Liver (tissue), 9 donors: Measurements from ENCODE around the gene CDK5RAP2. TPM values are rescaled to one million over a fixed set of nuclear protein-coding genes. Genes with fewer than 3 reads are reported as not detected.

ENCODE experiments used
- DNase-seq: peaks from one replicate; pipeline ENCODE4 v3.0.0-alpha.2; 2017; ENCODE audit warnings: low spot score
- H3K27ac ChIP-seq, 2 donors: one replicate each; pipeline ENCODE4 v1.7.0; 2013; ENCODE audit warnings: inconsistent platforms in 2 of 2, low read length in 2 of 2, control low read depth in 1 of 2, low read depth in 1 of 2, mild to moderate bottlenecking in 1 of 2
- H3K27me3 ChIP-seq, 4 donors: one replicate each; pipeline versions ENCODE4 v1.6.1 to v1.7.0; 2013; ENCODE audit warnings: low read length in 3 of 4, inconsistent platforms in 1 of 4, mild to moderate bottlenecking in 1 of 4, moderate library complexity in 1 of 4; ENCODE audit not compliant: control insufficient read depth in 4 of 4, insufficient read depth in 4 of 4
- H3K36me3 ChIP-seq, 4 donors: one replicate each; pipeline versions ENCODE4 v1.6.1 to v1.7.0; 2013; ENCODE audit warnings: low read length in 3 of 4, mild to moderate bottlenecking in 3 of 4, low read depth in 1 of 4, moderate library complexity in 1 of 4; ENCODE audit not compliant: control insufficient read depth in 4 of 4, insufficient read depth in 3 of 4
- H3K4me1 ChIP-seq, 4 donors: one replicate each; pipeline versions ENCODE4 v1.6.1 to v1.7.0; 2013; ENCODE audit warnings: low read length in 3 of 4, mild to moderate bottlenecking in 3 of 4, moderate library complexity in 1 of 4; ENCODE audit not compliant: control insufficient read depth in 4 of 4, insufficient read depth in 4 of 4
- H3K4me3 ChIP-seq, 3 donors: one replicate each; pipeline versions ENCODE4 v1.6.1 to v1.7.0; 2013; ENCODE audit warnings: low read length in 3 of 3, control low read depth in 1 of 3, low read depth in 1 of 3, mild to moderate bottlenecking in 1 of 3
- H3K9ac ChIP-seq, 2 donors: one replicate each; pipeline ENCODE4 v1.7.0; 2013; ENCODE audit warnings: low read length in 2 of 2, mild to moderate bottlenecking in 2 of 2, moderate library complexity in 2 of 2, control low read depth in 1 of 2, low read depth in 1 of 2
- H3K9me3 ChIP-seq, 4 donors: one replicate each; pipeline versions ENCODE4 v1.6.1 to v1.7.0; 2013; ENCODE audit warnings: low read length in 3 of 4; ENCODE audit not compliant: control insufficient read depth in 4 of 4
- EGR1 ChIP-seq, 2 donors: IDR thresholded peaks; 2 replicates each; pipeline ENCODE4 v1.6.1; 2016 to 2018; ENCODE audit warnings: antibody characterized with exemption in 2 of 2, low read depth in 2 of 2
- FOXA2 ChIP-seq: IDR thresholded peaks from 2 replicates; pipeline ENCODE4 v1.6.1; 2016; ENCODE audit warnings: antibody characterized with exemption
- GABPA ChIP-seq, 2 donors: IDR thresholded peaks in 1 of 2; conservative IDR thresholded peaks in 1 of 2; 2 replicates each; pipeline ENCODE4 v1.6.1; 2016; ENCODE audit warnings: antibody characterized with exemption in 2 of 2, mild to moderate bottlenecking in 1 of 2, moderate library complexity in 1 of 2
- HNF4G ChIP-seq: IDR thresholded peaks from 2 replicates; pipeline ENCODE4 v1.6.1; 2016; ENCODE audit warnings: antibody characterized with exemption
- JUND ChIP-seq, 2 donors: IDR thresholded peaks; 2 replicates each; pipeline ENCODE4 v1.6.1; 2016; ENCODE audit warnings: antibody characterized with exemption in 2 of 2
- MAX ChIP-seq: IDR thresholded peaks from 2 replicates; pipeline ENCODE4 v1.6.1; 2016; ENCODE audit warnings: antibody characterized with exemption
- NR2F2 ChIP-seq: IDR thresholded peaks from 2 replicates; pipeline ENCODE4 v1.6.1; 2016; ENCODE audit warnings: antibody characterized with exemption
- RAD21 ChIP-seq, 2 donors: IDR thresholded peaks; 2 replicates each; pipeline ENCODE4 v1.6.1; 2016; ENCODE audit warnings: antibody characterized with exemption in 2 of 2, mild to moderate bottlenecking in 2 of 2
- RXRA ChIP-seq, 2 donors: IDR thresholded peaks; 2 replicates each; pipeline ENCODE4 v1.6.1; 2017 to 2018; ENCODE audit warnings: antibody characterized with exemption in 2 of 2, mild to moderate bottlenecking in 1 of 2
- SP1 ChIP-seq: IDR thresholded peaks from 2 replicates; pipeline ENCODE4 v1.6.1; 2018; ENCODE audit warnings: antibody characterized with exemption, mild to moderate bottlenecking
- YY1 ChIP-seq: IDR thresholded peaks from 2 replicates; pipeline ENCODE4 v1.6.1; 2016; ENCODE audit warnings: antibody characterized with exemption, mild to moderate bottlenecking
- ZBTB33 ChIP-seq: IDR thresholded peaks from 2 replicates; pipeline ENCODE4 v1.6.1; 2016; ENCODE audit warnings: antibody characterized with exemption
- WGBS: extraction: QIAGEN DNeasy Blood & Tissue Kit; methylation state at CpG from one replicate; pipeline ENCODE4 v1.1.7; 2013; 5-methylcytosine and 5-hydroxymethylcytosine counted together
- polyA plus RNA-seq, 2 donors: library from polyadenylated mRNA; stranded (reverse) in 1 of 2; unstranded in 1 of 2; fragments of 200-250 nt in 1 of 2; fragments of >200 nt in 1 of 2; fragmentation: Nextera tagmentation in 1 of 2; extraction: Ambion mirVana in 1 of 2; gene quantifications; one replicate each; pipeline versions ENCODE4 v1.2.1 to v1.2.3, GENCODE V29; 2013 to 2015
- total RNA-seq, 2 donors: library from RNA; depleted of rRNA; stranded (reverse); fragments of >200 nt; gene quantifications; one replicate each; pipeline ENCODE4 v1.2.3, GENCODE V29; 2014
- TF ChIP-seq, protein P1 (sequence below): fragments of 150-350 bp; IDR thresholded peaks from 2 replicates; pipeline ENCODE4 v1.5.1; 2017; ENCODE audit warnings: improper control_type of control experiment, low read depth, low read length; ENCODE audit not compliant: missing input control
- TF ChIP-seq, protein P2 (sequence below): IDR thresholded peaks from 2 replicates; pipeline ENCODE4 v1.6.1; 2016; ENCODE audit warnings: antibody characterized with exemption, mild to moderate bottlenecking
- TF ChIP-seq, protein P3 (sequence below): IDR thresholded peaks from 2 replicates; pipeline ENCODE4 v1.6.1; 2016; ENCODE audit warnings: antibody characterized with exemption
- donor health status: healthy.
- donor health status: healthy.
- donor health status: healthy.
- donor health status: healthy.
- donor health status: healthy.

Gene CDK5RAP2
- total and polyA plus RNA-seq, 4 donors = 11.7 to 38.9 (median 21.7) TPM

DNA sequence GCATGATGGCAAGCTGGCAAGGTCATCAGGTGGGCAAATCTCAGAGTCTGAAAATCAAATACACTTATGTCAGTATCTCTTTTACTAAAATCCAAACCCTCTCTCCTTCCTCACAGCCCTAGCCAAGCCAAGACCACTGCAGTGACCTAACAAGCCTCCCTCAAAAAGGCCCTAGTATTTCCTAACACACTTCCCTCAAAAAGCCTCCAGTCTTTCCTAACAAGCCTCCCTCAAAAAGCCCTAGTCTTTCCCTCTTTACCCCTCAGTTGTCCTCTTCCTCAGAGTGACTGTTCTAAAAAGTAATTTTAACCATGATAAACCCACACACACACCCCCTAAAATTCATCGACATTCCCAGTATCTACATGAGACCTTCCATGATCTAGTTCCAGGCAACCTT, 140.0 kb downstream of the CDK5RAP2 start (continued):
- no peak for TF ChIP-seq MAX
- TF ChIP-seq, protein P1, sequence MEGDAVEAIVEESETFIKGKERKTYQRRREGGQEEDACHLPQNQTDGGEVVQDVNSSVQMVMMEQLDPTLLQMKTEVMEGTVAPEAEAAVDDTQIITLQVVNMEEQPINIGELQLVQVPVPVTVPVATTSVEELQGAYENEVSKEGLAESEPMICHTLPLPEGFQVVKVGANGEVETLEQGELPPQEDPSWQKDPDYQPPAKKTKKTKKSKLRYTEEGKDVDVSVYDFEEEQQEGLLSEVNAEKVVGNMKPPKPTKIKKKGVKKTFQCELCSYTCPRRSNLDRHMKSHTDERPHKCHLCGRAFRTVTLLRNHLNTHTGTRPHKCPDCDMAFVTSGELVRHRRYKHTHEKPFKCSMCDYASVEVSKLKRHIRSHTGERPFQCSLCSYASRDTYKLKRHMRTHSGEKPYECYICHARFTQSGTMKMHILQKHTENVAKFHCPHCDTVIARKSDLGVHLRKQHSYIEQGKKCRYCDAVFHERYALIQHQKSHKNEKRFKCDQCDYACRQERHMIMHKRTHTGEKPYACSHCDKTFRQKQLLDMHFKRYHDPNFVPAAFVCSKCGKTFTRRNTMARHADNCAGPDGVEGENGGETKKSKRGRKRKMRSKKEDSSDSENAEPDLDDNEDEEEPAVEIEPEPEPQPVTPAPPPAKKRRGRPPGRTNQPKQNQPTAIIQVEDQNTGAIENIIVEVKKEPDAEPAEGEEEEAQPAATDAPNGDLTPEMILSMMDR = no peak
- TF ChIP-seq YY1 = no peak
- no peak for TF ChIP-seq RXRA (IDR thresholded peaks at IDR 0.05)
- TF ChIP-seq NR2F2 = no peak

DNA sequence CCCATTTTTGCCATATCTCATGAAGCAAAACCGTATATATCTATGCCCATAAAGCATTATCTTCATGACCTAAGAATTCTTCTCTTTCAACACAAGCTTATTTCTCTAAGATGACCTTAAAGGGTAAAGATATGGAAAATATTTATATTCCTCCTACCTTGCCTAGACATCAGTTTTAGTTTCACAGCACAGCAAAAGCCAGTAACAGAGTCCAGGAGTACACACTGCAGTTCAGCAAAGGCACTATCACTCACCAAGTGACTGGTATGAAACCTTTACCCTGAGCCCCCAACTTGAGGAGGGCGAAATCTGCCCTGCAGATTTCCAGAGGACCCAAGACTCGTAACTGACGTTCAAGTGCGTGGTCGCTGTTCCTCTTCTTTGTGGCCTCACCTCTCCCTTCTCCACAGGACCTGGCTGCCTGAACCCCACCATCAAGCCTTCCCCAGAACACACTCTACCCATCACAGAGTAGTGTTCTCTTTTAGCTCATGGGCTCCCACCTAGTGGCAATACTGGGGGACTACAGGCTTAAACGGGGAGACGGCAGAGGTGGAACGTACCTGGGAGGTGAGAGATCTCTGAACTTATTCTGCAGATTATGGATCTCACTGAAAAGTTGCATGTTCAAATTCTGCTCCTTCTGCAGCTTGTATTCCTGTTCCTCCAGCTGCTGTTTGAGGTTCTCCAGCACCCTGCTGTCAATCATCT, 141.0 kb downstream of the CDK5RAP2 start:
- H3K4me3 ChIP-seq = no peak overlapping the region
- DNase-seq = no peak
- TF ChIP-seq, protein P1 = peak; percentile 64
- TF ChIP-seq RAD21 (IDR thresholded peaks at IDR 0.05) = peak; percentile 81 to 88
- no peak for TF ChIP-seq MAX
- TF ChIP-seq, protein P2, sequence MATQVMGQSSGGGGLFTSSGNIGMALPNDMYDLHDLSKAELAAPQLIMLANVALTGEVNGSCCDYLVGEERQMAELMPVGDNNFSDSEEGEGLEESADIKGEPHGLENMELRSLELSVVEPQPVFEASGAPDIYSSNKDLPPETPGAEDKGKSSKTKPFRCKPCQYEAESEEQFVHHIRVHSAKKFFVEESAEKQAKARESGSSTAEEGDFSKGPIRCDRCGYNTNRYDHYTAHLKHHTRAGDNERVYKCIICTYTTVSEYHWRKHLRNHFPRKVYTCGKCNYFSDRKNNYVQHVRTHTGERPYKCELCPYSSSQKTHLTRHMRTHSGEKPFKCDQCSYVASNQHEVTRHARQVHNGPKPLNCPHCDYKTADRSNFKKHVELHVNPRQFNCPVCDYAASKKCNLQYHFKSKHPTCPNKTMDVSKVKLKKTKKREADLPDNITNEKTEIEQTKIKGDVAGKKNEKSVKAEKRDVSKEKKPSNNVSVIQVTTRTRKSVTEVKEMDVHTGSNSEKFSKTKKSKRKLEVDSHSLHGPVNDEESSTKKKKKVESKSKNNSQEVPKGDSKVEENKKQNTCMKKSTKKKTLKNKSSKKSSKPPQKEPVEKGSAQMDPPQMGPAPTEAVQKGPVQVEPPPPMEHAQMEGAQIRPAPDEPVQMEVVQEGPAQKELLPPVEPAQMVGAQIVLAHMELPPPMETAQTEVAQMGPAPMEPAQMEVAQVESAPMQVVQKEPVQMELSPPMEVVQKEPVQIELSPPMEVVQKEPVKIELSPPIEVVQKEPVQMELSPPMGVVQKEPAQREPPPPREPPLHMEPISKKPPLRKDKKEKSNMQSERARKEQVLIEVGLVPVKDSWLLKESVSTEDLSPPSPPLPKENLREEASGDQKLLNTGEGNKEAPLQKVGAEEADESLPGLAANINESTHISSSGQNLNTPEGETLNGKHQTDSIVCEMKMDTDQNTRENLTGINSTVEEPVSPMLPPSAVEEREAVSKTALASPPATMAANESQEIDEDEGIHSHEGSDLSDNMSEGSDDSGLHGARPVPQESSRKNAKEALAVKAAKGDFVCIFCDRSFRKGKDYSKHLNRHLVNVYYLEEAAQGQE = no peak
- no peak for TF ChIP-seq RXRA (IDR thresholded peaks at IDR 0.05)
- H3K9ac ChIP-seq = no peak overlapping the region
- peaks cover 2 to 33% (median 15%) of the 10 kb centered on the region in 4 donors for H3K36me3 ChIP-seq
- no peaks in the 10 kb centered on the region for H3K9me3 ChIP-seq
- H3K4me1 ChIP-seq = no peaks in the 10 kb centered on the region
- H3K27me3 ChIP-seq = no peaks in the 10 kb centered on the region
- 79% methylated on average over 9 of the region's 9 CpGs for WGBS
- H3K27ac ChIP-seq = peak overlapping the region in 1 of 2 donors; percentile 44

DNA sequence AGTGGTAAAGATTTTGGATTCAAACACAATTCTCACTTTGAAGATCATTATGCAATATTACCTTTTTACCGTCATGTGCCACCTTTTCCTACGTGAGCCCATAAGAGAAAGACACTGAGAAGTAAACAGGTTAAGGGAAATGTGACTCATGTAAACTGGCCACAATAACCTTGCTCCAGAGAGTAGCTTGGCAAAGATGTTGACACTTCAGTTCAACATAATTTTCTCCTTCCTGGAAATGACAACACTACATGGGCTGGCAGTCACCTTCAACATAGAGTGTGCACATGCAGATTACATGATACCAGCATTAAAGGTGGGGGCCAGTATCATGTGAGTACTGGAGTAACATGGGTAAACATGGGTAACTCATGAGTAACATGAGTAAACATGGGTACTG, 141.9 kb downstream of the CDK5RAP2 start:
- no peak for DNase-seq
- Histone ChIP-seq H3K4me1 (no peaks in the 10 kb centered on the region), H3K4me3 (no peak overlapping the region), H3K9me3 (no peaks in the 10 kb centered on the region), H3K27me3 (no peaks in the 10 kb centered on the region), H3K9ac (no peak overlapping the region), H3K36me3 (peaks cover 2 to 28% (median 13%) of the 10 kb centered on the region in 4 donors), H3K27ac (peak overlapping the region in 1 of 2 donors; percentile 44)
- 62% methylated on average over 2 of the region's 2 CpGs for WGBS
- TF ChIP-seq, protein P3, sequence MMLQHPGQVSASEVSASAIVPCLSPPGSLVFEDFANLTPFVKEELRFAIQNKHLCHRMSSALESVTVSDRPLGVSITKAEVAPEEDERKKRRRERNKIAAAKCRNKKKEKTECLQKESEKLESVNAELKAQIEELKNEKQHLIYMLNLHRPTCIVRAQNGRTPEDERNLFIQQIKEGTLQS = no peak
- TF ChIP-seq FOXA2 (peak; percentile 51), ZBTB33 (peak; percentile 28), SP1 (no peak), GABPA (IDR thresholded peaks at IDR 0.05 in 1 of 2, conservative IDR thresholded peaks at IDR 0.05 in 1 of 2) (no peak), EGR1 (IDR thresholded peaks at IDR 0.05; ENCODE audit: low read depth in 2 of 2) (peak in 1 of 2 donors; percentile 34), HNF4G (no peak), JUND (IDR thresholded peaks at IDR 0.05) (peak; percentile 24 to 72), RAD21 (IDR thresholded peaks at IDR 0.05) (no peak), RXRA (IDR thresholded peaks at IDR 0.05) (peak in 1 of 2 donors; percentile 47)
